ENCODE data around the gene TSC22D2. TPM values are rescaled to one million over a fixed set of nuclear protein-coding genes. Genes with fewer than 3 reads are reported as not detected.

Gene TSC22D2
- total and polyA plus RNA-seq, 2 of the 8 experiments (the other 6 are each of a cell fraction or from before 2014, with no cell fraction given) = 3.4 to 27.6 TPM

GRCh38 chr3:150409125-150409511, 1.0 kb downstream of the TSC22D2 start (continued):
- TF ChIP-seq YY1 (IDR thresholded peaks at IDR 0.05; ENCODE audit: low read depth, low read length) (no peak), TEAD4 (IDR thresholded peaks at IDR 0.05; ENCODE audit: low read depth, low read length) (no peak), JUN (IDR thresholded peaks at IDR 0.05; ENCODE audit: low read depth, low read length) (no peak), RBBP5 (IDR thresholded peaks at IDR 0.05; ENCODE audit: borderline replicate concordance, low read depth, low read length) (0 out of 2 replicates have a peak, but pooled peaks have one; percentile 19), KDM4A (IDR thresholded peaks at IDR 0.05; ENCODE audit: low read depth, low read length, severe bottlenecking) (peak; percentile 10)

All from H1 (cell line).